Measurements from ENCODE around the gene RPEL1. TPM values are rescaled to one million over a fixed set of nuclear protein-coding genes. Genes with fewer than 3 reads are reported as not detected.
A peak's percentile ranks its signal among the peaks of the same experiment; 100 is the strongest.
"Not testable (repeated sequence)": the region's sequence is repeated elsewhere in the genome, so short reads cannot be mapped to it uniquely, and the experiment has no call there.

The RPEL1 gene
- total RNA-seq, 2 experiments from 2014 or later = 0.10 TPM; not detected in 1

- Mint-ChIP-seq H3K36me3 (no peaks in the 10 kb centered on the region), H3K27me3 (no peaks in the 10 kb centered on the region), H3K4me3 (no peak overlapping the region), H3K4me1 (ENCODE audit: low read depth) (peaks cover 9% of the 10 kb centered on the region), H3K9me3 (no peaks in the 10 kb centered on the region), H3K27ac (no peak overlapping the region)
- CTCF ChIA-PET = interaction anchor here (1.0 to 1.5 kb wide), 3 partner anchors 112 to 321 kb away, joined by 3 to 5 read pairs (median 3); partner anchors contain the start of gene CNNM2
- no peak for DNase-seq
- POLR2A ChIA-PET = no interaction called here
- intact Hi-C loops (cut with micrococcal nuclease) = no loop called here
Measured at GRCh38 chr10:103238506-103239252, 7.0 kb upstream of the RPEL1 start.

DNA sequence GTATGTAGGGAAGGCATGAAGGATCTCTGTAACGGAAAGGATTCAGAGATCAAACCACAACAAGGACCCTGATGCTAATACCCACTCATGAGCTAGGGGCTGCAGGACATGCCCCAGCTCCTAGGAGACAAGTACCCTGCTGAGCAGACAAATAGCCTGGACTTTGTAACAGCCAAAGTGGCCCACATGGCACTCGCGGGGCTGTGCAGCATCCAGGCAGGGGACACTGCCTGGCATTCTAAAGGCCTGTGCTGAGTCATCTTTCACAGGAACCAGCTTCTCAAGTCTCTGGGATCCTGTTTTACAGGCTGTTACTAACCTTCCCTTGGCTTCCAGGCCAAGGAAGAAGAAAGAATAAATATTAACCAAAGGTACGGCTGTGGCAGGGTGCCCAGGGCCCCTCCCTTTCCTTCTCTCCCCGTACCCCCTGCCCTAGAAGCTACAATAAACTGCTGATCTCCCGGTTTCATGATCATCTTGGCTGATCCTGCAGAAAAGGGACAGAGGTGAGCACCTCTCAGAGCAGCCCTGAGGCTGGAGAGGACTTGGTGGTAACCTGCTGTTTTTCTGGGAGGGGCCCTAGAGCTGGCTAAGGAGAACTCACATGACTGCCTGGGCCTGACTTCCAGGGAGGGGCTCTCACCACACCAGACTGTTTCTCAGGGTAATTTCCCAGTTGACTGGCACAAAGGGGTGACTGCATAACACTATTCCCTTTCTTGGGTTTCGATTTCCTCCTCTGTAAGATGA, 4.2 kb upstream of the RPEL1 start:
- CTCF ChIA-PET = interaction anchor here (0.9 to 1.5 kb wide), 3 partner anchors 50 to 325 kb away, joined by 3 to 4 read pairs (median 3); no protein-coding TSS in a partner anchor
- Mint-ChIP-seq H3K9me3 (no peaks in the 10 kb centered on the region), H3K4me3 (no peak overlapping the region), H3K27ac (no peak overlapping the region), H3K27me3 (no peaks in the 10 kb centered on the region), H3K36me3 (no peaks in the 10 kb centered on the region), H3K4me1 (ENCODE audit: low read depth) (peaks cover 9% of the 10 kb centered on the region)
- POLR2A ChIA-PET = no interaction called here
- no peak for DNase-seq
- intact Hi-C loops (cut with micrococcal nuclease) = no loop called here

GRCh38 chr10:103244666-103245271, 918 bp upstream of the RPEL1 start:
- ChIA-PET CTCF (interaction anchor here (0.6 to 3.4 kb wide), 51 partner anchors 9 to 458 kb away, joined by 3 to 42 read pairs (median 4); partner anchors contain the start of genes CNNM2, CYP17A1, INA and NT5C2), POLR2A (interaction anchor here (0.6 to 1.1 kb wide), 2 partner anchors 52 to 141 kb away, joined by 3 to 5 read pairs; no protein-coding TSS in a partner anchor)
- peak; percentile 77 for DNase-seq
- no peaks in the 10 kb centered on the region for H3K36me3 Mint-ChIP-seq
- H3K4me1 Mint-ChIP-seq (ENCODE audit: low read depth) = peaks cover 9% of the 10 kb centered on the region
- H3K4me3 Mint-ChIP-seq = no peak overlapping the region
- no peaks in the 10 kb centered on the region for H3K9me3 Mint-ChIP-seq
- H3K27ac Mint-ChIP-seq = no peak overlapping the region
- H3K27me3 Mint-ChIP-seq = no peaks in the 10 kb centered on the region
- intact Hi-C loops (cut with micrococcal nuclease) = loop anchor here (1.0 to 2.0 kb wide), 5 partner anchors 48 to 409 kb away; no protein-coding TSS in a partner anchor

DNA sequence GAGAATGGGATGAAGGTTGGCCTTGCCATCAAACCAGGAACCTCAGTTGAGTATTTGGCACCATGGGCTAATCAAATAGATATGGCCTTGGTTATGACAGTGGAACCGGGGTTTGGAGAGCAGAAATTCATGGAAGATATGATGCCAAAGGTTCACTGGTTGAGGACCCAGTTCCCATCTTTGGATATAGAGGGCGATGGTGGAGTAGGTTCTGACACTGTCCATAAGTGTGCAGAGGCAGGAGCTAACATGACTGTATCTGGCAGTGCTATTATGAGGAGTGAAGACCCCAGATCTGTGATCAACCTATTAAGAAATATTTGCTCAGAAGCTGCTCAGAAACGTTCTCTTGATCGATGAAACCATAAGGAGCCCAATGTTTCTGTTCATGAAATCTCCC, 637 bp downstream of the RPEL1 start:
- POLR2A ChIA-PET = no interaction called here
- Mint-ChIP-seq H3K27ac (no peak overlapping the region), H3K36me3 (peaks cover 1% of the 10 kb centered on the region), H3K9me3 (peaks cover 2% of the 10 kb centered on the region), H3K4me1 (ENCODE audit: low read depth) (peaks cover 2% of the 10 kb centered on the region), H3K4me3 (no peak overlapping the region), H3K27me3 (no peaks in the 10 kb centered on the region)
- intact Hi-C loops (cut with micrococcal nuclease) = no loop called here
- no peak for DNase-seq
- CTCF ChIA-PET = interaction anchor here (1.0 to 3.4 kb wide), 5 partner anchors 34 to 410 kb away, joined by 3 to 42 read pairs (median 3); partner anchors contain the start of gene CNNM2

DNA sequence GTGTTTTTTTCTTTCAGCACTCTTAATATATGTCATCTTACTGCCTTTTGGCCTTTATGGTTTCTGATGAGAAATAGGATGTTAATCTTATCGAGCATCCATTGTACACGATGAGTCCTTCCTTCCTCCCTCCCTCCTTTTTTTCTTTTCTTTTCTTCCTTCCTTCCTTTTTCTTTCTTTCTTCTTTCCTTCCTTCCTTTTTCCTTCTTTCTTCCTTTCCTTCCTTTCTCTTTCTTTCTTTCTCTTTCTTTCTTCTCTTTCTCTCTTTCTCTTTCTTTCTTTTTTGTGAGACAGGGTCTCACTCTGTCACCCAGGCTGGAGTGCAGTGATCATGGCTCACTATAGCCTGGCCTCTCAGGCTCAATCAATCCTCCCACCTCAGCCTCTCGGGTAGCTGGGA, 8.4 kb downstream of the RPEL1 start:
- H3K27ac Mint-ChIP-seq = no peak overlapping the region
- CTCF ChIA-PET = interaction anchor here (0.6 to 4.2 kb wide), 2 partner anchors 10 to 361 kb away, joined by 3 to 21 read pairs; no protein-coding TSS in a partner anchor
- H3K4me1 Mint-ChIP-seq (ENCODE audit: low read depth) = peaks cover 2% of the 10 kb centered on the region
- intact Hi-C loops (cut with micrococcal nuclease) = no loop called here
- H3K4me3 Mint-ChIP-seq = no peak overlapping the region
- POLR2A ChIA-PET = no interaction called here
- no peak for DNase-seq
- H3K36me3 Mint-ChIP-seq = peaks cover 1% of the 10 kb centered on the region
- peaks cover 4% of the 10 kb centered on the region for H3K9me3 Mint-ChIP-seq
- no peaks in the 10 kb centered on the region for H3K27me3 Mint-ChIP-seq

DNA sequence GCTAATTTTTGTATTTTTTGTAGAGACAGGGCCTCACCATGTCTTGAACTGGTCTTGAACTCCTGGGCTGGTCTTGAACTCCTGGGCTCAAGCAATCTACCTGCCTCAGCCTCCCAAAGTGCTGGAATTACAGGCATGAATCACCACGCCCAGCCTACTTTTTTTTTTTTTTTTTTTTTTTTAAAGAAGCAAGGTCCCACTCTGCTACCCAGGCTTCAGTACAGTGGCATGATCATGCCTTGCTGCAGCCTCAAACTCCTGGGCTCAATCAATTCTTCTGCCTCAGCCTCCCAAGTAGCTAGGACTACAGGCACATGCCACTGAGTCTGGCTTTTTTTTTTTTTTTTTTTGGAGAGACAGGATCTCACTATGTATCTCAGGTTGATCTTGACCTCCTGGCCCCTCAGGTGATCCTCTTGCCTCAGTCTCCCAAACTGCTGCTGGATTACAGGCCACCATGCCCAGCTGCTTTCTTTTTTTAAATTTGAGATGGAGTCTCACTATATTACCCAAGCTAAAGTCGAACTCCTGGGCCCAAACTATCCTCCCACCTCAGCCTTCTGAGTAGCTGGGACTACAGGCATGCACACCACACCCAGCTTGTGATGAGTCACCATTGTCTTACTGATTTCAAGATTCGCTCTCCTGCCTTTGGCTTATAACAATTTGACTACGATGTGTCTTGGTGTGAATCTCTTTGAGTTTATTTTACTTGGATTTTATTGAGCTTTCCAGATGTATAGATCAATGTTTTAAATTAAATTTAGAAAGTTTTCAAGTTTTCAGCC, 9.0 kb downstream of the RPEL1 start:
- ChIA-PET POLR2A (no interaction called here), CTCF (interaction anchor here (1.1 to 4.2 kb wide), 2 partner anchors 10 to 353 kb away, joined by 3 to 21 read pairs; no protein-coding TSS in a partner anchor)
- Mint-ChIP-seq H3K36me3 (peaks cover 1% of the 10 kb centered on the region), H3K4me3 (no peak overlapping the region), H3K9me3 (peaks cover 4% of the 10 kb centered on the region), H3K27me3 (no peaks in the 10 kb centered on the region), H3K4me1 (ENCODE audit: low read depth) (peaks cover 2% of the 10 kb centered on the region), H3K27ac (no peak overlapping the region)
- intact Hi-C loops (cut with micrococcal nuclease) = no loop called here
- DNase-seq = peak; percentile 45

GRCh38 chr10:103256613-103257012, 10.9 kb downstream of the RPEL1 start:
- intact Hi-C loops (cut with micrococcal nuclease) = no loop called here

DNA sequence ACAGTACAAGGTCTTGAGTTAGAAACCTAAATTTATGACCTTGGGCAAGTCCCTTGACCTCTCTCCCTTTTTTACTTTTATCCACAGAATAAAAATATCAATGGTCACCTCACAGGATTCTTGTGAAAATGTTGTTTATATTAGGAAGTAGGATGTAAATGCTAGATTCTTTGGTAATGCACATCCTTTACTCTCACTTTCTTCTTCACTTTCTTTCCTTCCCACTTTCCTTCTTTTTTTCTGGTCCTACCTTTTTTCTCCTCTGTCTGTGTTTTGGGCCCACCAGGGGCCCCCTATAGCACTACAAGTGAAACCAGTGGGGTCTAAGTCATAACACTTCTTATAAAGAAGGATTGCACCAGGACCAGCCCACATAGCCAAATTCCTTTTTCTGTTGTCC, 12.1 kb downstream of the RPEL1 start:
- Mint-ChIP-seq H3K36me3 (no peaks in the 10 kb centered on the region), H3K9me3 (peaks cover 7% of the 10 kb centered on the region)

More at GRCh38 chr10:103256613-103257012, 10.9 kb downstream of the RPEL1 start:
- H3K36me3 Mint-ChIP-seq = no peaks in the 10 kb centered on the region
- no peak overlapping the region for H3K27ac Mint-ChIP-seq
- H3K9me3 Mint-ChIP-seq = peaks cover 7% of the 10 kb centered on the region
- POLR2A ChIA-PET = no interaction called here
- DNase-seq = no peak
- peaks cover 2% of the 10 kb centered on the region for H3K27me3 Mint-ChIP-seq
- H3K4me3 Mint-ChIP-seq = no peak overlapping the region
- CTCF ChIA-PET = interaction anchor here (0.7 to 4.2 kb wide), 2 partner anchors 12 kb away, joined by 3 to 21 read pairs; no protein-coding TSS in a partner anchor
- peaks cover 2% of the 10 kb centered on the region for H3K4me1 Mint-ChIP-seq (ENCODE audit: low read depth)

DNA sequence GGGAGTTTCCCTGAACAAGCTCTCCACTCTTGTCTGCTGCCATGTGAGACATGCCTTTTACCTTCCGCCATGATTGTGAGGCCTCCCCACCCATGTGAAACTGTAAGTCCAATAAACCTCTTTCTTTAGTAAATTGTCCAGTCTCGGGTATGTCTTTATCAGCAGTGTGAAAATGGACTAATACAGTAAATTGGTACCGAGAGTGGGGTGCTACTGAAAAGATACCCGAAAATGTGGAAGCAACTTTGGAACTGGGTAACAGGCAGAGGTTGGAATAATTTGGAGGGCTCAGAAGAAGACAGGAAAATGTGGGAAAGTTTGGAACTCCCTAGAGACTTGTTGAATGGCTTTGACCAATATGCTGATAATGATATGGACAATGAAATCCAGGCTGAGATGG, 13.2 kb downstream of the RPEL1 start:
- CTCF ChIA-PET; POLR2A ChIA-PET; H3K4me1 Mint-ChIP-seq (ENCODE audit: low read depth); intact Hi-C loops (cut with micrococcal nuclease); DNase-seq; H3K36me3 Mint-ChIP-seq; H3K9me3 Mint-ChIP-seq; H3K4me3 Mint-ChIP-seq; H3K27ac Mint-ChIP-seq: not testable (repeated sequence)
- H3K27me3 Mint-ChIP-seq = peaks cover 11% of the 10 kb centered on the region

More for the DNA sequence above, 12.1 kb downstream of the RPEL1 start:
- Mint-ChIP-seq H3K27me3 (peaks cover 2% of the 10 kb centered on the region), H3K4me1 (ENCODE audit: low read depth) (peaks cover 2% of the 10 kb centered on the region), H3K27ac (no peak overlapping the region), H3K4me3 (no peak overlapping the region)
- POLR2A ChIA-PET = no interaction called here
- intact Hi-C loops (cut with micrococcal nuclease) = no loop called here
- CTCF ChIA-PET = no interaction called here
- no peak for DNase-seq

DNA sequence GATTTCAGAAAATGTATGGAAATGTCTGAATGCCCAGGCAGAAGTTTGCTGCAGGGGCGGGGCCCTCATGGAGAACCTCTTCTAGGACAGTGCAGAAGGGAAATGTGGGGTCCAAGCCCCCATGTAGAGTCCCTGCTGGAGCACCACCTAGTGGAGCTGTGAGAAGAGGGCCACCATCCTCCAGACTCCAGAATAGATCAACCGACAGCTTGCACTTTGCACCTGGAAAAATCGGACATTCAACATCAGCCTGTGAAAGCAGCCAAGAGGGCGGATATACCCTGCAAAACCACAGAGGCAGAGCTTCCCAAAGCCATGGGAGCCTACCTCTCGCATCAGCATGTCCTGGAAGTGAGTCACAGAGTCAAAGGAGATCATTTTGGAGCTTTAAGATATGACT, 14.3 kb downstream of the RPEL1 start:
- no peaks in the 10 kb centered on the region for H3K4me1 Mint-ChIP-seq (ENCODE audit: low read depth)
- H3K27ac Mint-ChIP-seq = no peak overlapping the region
- CTCF ChIA-PET = no interaction called here
- no peaks in the 10 kb centered on the region for H3K36me3 Mint-ChIP-seq
- DNase-seq = no peak
- H3K4me3 Mint-ChIP-seq = no peak overlapping the region
- intact Hi-C loops (cut with micrococcal nuclease) = no loop called here
- H3K9me3 Mint-ChIP-seq = peaks cover 7% of the 10 kb centered on the region
- POLR2A ChIA-PET = no interaction called here
- peaks cover 13% of the 10 kb centered on the region for H3K27me3 Mint-ChIP-seq

DNA sequence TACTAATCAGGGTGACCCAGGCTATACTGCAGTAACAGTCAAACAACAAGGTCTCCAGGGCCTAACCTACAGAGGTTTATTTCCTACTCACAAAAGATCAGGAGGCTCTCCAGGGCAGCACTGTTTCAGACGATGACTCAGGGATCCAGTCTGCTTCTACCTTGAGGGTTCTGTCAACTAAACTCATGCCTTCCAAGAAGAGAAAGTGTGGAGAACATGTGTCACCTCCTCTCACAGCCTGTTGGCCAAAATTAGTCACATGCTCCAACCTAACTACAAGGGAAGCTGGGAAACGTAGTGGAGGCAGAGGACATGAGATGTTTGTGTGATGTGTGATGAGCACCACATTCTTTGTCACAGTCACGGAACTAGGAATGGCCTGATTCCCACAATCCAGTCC, 16.5 kb downstream of the RPEL1 start:
- no peak for DNase-seq
- Mint-ChIP-seq H3K36me3 (no peaks in the 10 kb centered on the region), H3K9me3 (peaks cover 7% of the 10 kb centered on the region), H3K4me1 (ENCODE audit: low read depth) (no peaks in the 10 kb centered on the region), H3K27me3 (peaks cover 26% of the 10 kb centered on the region), H3K27ac (no peak overlapping the region), H3K4me3 (no peak overlapping the region)
- CTCF ChIA-PET = no interaction called here
- intact Hi-C loops (cut with micrococcal nuclease) = no loop called here
- POLR2A ChIA-PET = no interaction called here
